HEK293 (cell line): ENCODE results near the gene GUCY1B1.

Source experiments
- CTCF ChIA-PET: fragments of 350-600 bp; formaldehyde crosslinking; extraction: SDS; loops from one replicate; lab custom pipeline; 2021; ENCODE audit warnings: antibody characterized with exemption; lab: Yijun Ruan, JAX
- POLR2A ChIA-PET: fragments of 300-600 bp; formaldehyde crosslinking; extraction: SDS; loops from one replicate; lab custom pipeline; 2020; ENCODE audit warnings: antibody characterized with exemption, inconsistent platforms; lab: Yijun Ruan, JAX
- H3K27ac ChIP-seq: fragments of 200-500 bp; sonication (Bioruptor generic); 2 replicates; pipeline ENCODE4 v1.5.1; 2014; ENCODE audit warnings: low read depth, low read length, control low read depth, inconsistent platforms; ENCODE audit errors: extremely low read depth
- H3K36me3 ChIP-seq, 2 experiments: fragments of 200-500 bp in 1 of 2; sonication (Bioruptor generic) in 1 of 2; 1 replicate in 1 of 2; 2 replicates in 1 of 2; pipeline ENCODE4 v1.5.1; 2014 to 2017; ENCODE audit warnings: inconsistent platforms in 2 of 2, low read length in 2 of 2; ENCODE audit not compliant: control insufficient read depth in 2 of 2, insufficient read depth in 1 of 2
- H3K4me1 ChIP-seq: fragments of 200-500 bp; sonication (Bioruptor generic); 2 replicates; pipeline ENCODE4 v1.5.1; 2014; ENCODE audit warnings: mild to moderate bottlenecking, low read length, inconsistent platforms; ENCODE audit not compliant: control insufficient read depth, insufficient read depth
- H3K4me3 ChIP-seq: 2 replicates; pipeline ENCODE4 v1.5.1; 2011; ENCODE audit warnings: low read depth, mild to moderate bottlenecking, control low read depth, low read length, moderate library complexity
- H3K9me3 ChIP-seq: fragments of 200-500 bp; sonication (Bioruptor generic); 2 replicates; pipeline ENCODE4 v1.5.1; 2014; ENCODE audit warnings: low read depth, low read length, inconsistent platforms; ENCODE audit not compliant: control insufficient read depth, insufficient read depth
- GLI2 ChIP-seq: fragments of 450-650 bp; formaldehyde crosslinking; IDR thresholded peaks from 2 replicates; pipeline ENCODE4; 2017; ENCODE audit warnings: missing biosample characterization, missing genetic modification characterization, low read depth, borderline replicate concordance
- KLF10 ChIP-seq: fragments of 450-650 bp; IDR thresholded peaks from 2 replicates; pipeline ENCODE4 v1.5.1; 2018; ENCODE audit warnings: missing biosample characterization, mild to moderate bottlenecking, missing genetic modification characterization
- KLF7 ChIP-seq: fragments of 450-650 bp; formaldehyde crosslinking; IDR thresholded peaks from 2 replicates; pipeline ENCODE4 v1.5.1; 2016; ENCODE audit warnings: missing biosample characterization, missing genetic modification characterization, borderline replicate concordance
- REPIN1 ChIP-seq: fragments of 450-650 bp; formaldehyde crosslinking; IDR thresholded peaks from 2 replicates; pipeline ENCODE4 v1.5.1; 2017; ENCODE audit warnings: missing biosample characterization, missing genetic modification characterization, low read depth
- TCF7L2 ChIP-seq: IDR thresholded peaks from 2 replicates; pipeline ENCODE4 v1.6.1; 2011; ENCODE audit warnings: low read depth, mild to moderate bottlenecking, inconsistent platforms, low read length, moderate library complexity, borderline replicate concordance
- WT1 ChIP-seq: fragments of 450-650 bp; formaldehyde crosslinking; IDR thresholded peaks from 2 replicates; pipeline ENCODE4 v1.5.1; 2016; ENCODE audit warnings: missing biosample characterization, missing genetic modification characterization
- YY1 ChIP-seq: fragments of 450-650 bp; formaldehyde crosslinking; IDR thresholded peaks from 2 replicates; pipeline ENCODE4 v1.5.1; 2018; ENCODE audit warnings: missing biosample characterization, missing genetic modification characterization
- YY2 ChIP-seq: fragments of 450-650 bp; formaldehyde crosslinking; IDR thresholded peaks from 2 replicates; pipeline ENCODE4 v1.5.1; 2016; ENCODE audit warnings: missing biosample characterization, missing genetic modification characterization
- ZBTB21 ChIP-seq: fragments of 450-650 bp; formaldehyde crosslinking; IDR thresholded peaks from 2 replicates; pipeline ENCODE4 v1.5.1; 2017; ENCODE audit warnings: missing biosample characterization, missing genetic modification characterization
- ZBTB7A ChIP-seq: fragments of 450-650 bp; formaldehyde crosslinking; IDR thresholded peaks from 2 replicates; pipeline ENCODE4 v1.5.1; 2016; ENCODE audit warnings: low read depth, missing biosample characterization, missing genetic modification characterization
- ZFP41 ChIP-seq: fragments of 450-650 bp; formaldehyde crosslinking; IDR thresholded peaks from 2 replicates; pipeline ENCODE4 v1.5.1; 2016; ENCODE audit warnings: missing biosample characterization, missing genetic modification characterization, borderline replicate concordance
- ZNF2 ChIP-seq: fragments of 450-650 bp; formaldehyde crosslinking; IDR thresholded peaks from 2 replicates; pipeline ENCODE4 v1.5.1; 2016; ENCODE audit warnings: missing biosample characterization, missing genetic modification characterization
- ZNF274 ChIP-seq, 2 experiments: fragments of 200-500 bp in 1 of 2; fragments of 450-650 bp in 1 of 2; sonication (Bioruptor generic) in 1 of 2; formaldehyde crosslinking in 1 of 2; IDR thresholded peaks; 2 replicates each; pipeline versions ENCODE4 v1.5.1 to v1.6.1; 2014 to 2016; ENCODE audit warnings: borderline replicate concordance in 1 of 2, inconsistent platforms in 1 of 2, low read length in 1 of 2, missing biosample characterization in 1 of 2, missing genetic modification characterization in 1 of 2
- ZNF366 ChIP-seq: fragments of 450-650 bp; formaldehyde crosslinking; conservative IDR thresholded peaks from 2 replicates; pipeline ENCODE4 v1.5.1; 2016; ENCODE audit warnings: missing biosample characterization, missing genetic modification characterization
- ZNF426 ChIP-seq: fragments of 450-650 bp; formaldehyde crosslinking; IDR thresholded peaks from 2 replicates; pipeline ENCODE4 v1.5.1; 2017; ENCODE audit warnings: missing biosample characterization, missing genetic modification characterization, mild to moderate bottlenecking, inconsistent platforms, moderate library complexity
- ZNF473 ChIP-seq: fragments of 450-650 bp; formaldehyde crosslinking; IDR thresholded peaks from 2 replicates; pipeline ENCODE4 v1.5.1; 2017; ENCODE audit warnings: missing biosample characterization, missing genetic modification characterization
- ZNF510 ChIP-seq: fragments of 450-650 bp; formaldehyde crosslinking; IDR thresholded peaks from 2 replicates; pipeline ENCODE4 v1.5.1; 2018; ENCODE audit warnings: mild to moderate bottlenecking, missing genetic modification characterization, missing biosample characterization; ENCODE audit not compliant: insufficient replicate concordance
- ZNF514 ChIP-seq: fragments of 450-650 bp; formaldehyde crosslinking; IDR thresholded peaks from 2 replicates; pipeline ENCODE4 v1.5.1; 2016; ENCODE audit warnings: missing biosample characterization, missing genetic modification characterization
- ZNF529 ChIP-seq: fragments of 450-650 bp; formaldehyde crosslinking; IDR thresholded peaks from 2 replicates; pipeline ENCODE4 v1.5.1; 2017; ENCODE audit warnings: missing genetic modification characterization, missing biosample characterization; ENCODE audit not compliant: insufficient replicate concordance
- ZNF561 ChIP-seq: fragments of 450-650 bp; IDR thresholded peaks from 2 replicates; pipeline ENCODE4 v1.5.1; 2018; ENCODE audit warnings: missing biosample characterization, missing genetic modification characterization, borderline replicate concordance
- ZNF658 ChIP-seq: fragments of 450-650 bp; formaldehyde crosslinking; IDR thresholded peaks from 2 replicates; pipeline ENCODE4; 2016; ENCODE audit warnings: missing biosample characterization, missing genetic modification characterization
- ZNF701 ChIP-seq: fragments of 450-650 bp; formaldehyde crosslinking; IDR thresholded peaks from 2 replicates; pipeline ENCODE4 v1.5.1; 2016; ENCODE audit warnings: missing biosample characterization, missing genetic modification characterization
- TF ChIP-seq, protein P1 (sequence below): fragments of 450-650 bp; formaldehyde crosslinking; IDR thresholded peaks from 2 replicates; pipeline ENCODE4 v1.5.1; 2016; ENCODE audit warnings: missing biosample characterization, missing genetic modification characterization
- TF ChIP-seq, protein P2 (sequence below): fragments of 450-650 bp; IDR thresholded peaks from 2 replicates; pipeline ENCODE4 v1.5.1; 2018; ENCODE audit warnings: missing biosample characterization, missing genetic modification characterization
- TF ChIP-seq, protein P3 (sequence below): fragments of 450-650 bp; formaldehyde crosslinking; IDR thresholded peaks from 2 replicates; pipeline ENCODE4 v1.5.1; 2016; ENCODE audit warnings: missing biosample characterization, missing genetic modification characterization
- TF ChIP-seq, protein P4 (sequence below): fragments of 450-650 bp; IDR thresholded peaks from 2 replicates; pipeline ENCODE4 v1.5.1; 2018; ENCODE audit warnings: missing biosample characterization, mild to moderate bottlenecking, missing genetic modification characterization

Gene GUCY1B1

DNA sequence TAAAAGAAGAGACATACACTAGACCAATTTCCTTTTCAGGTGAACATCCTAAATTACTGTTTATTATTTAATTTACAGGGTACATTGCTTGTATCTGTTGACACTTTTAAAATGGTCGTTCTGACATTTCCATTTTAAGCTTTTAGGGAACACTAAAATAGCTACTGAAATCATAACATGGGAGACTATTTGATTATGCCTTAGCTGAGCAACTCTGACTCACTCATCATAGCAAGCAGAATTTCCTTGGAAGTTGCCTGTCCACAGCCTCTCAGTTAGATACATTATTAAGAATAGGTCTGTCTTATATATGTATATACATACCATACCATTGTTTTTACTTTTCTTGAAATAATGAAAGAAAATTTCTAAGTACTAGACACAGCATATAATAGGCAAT lies 22.0 kb downstream of the GUCY1B1 start:
- Histone ChIP-seq H3K27ac (no peak overlapping the region), H3K4me3 (no peak overlapping the region), H3K4me1 (no peaks in the 10 kb centered on the region), H3K36me3 (peaks cover 3 to 7% of the 10 kb centered on the region in 2 experiments; a peak in 1 of 3 replicates), H3K9me3 (no peaks in the 10 kb centered on the region)
- TF ChIP-seq ZNF366: no peak
- TF ChIP-seq, protein P1, sequence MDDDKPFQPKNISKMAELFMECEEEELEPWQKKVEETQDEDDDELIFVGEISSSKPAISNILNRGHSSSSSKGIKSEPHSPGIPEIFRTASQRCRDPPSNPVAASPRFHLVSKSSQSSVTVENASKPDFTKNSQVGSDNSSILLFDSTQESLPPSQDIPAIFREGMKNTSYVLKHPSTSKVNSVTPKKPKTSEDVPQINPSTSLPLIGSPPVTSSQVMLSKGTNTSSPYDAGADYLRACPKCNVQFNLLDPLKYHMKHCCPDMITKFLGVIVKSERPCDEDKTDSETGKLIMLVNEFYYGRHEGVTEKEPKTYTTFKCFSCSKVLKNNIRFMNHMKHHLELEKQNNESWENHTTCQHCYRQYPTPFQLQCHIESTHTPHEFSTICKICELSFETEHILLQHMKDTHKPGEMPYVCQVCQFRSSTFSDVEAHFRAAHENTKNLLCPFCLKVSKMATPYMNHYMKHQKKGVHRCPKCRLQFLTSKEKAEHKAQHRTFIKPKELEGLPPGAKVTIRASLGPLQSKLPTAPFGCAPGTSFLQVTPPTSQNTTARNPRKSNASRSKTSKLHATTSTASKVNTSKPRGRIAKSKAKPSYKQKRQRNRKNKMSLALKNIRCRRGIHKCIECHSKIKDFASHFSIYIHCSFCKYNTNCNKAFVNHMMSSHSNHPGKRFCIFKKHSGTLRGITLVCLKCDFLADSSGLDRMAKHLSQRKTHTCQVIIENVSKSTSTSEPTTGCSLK (tag by site-specific recombination): no peak
- TF ChIP-seq WT1 (tag by site-specific recombination): no peak
- no peak for TF ChIP-seq ZBTB21 (tag by site-specific recombination)
- TF ChIP-seq ZNF514: no peak
- no peak for TF ChIP-seq TCF7L2
- TF ChIP-seq, protein P2, sequence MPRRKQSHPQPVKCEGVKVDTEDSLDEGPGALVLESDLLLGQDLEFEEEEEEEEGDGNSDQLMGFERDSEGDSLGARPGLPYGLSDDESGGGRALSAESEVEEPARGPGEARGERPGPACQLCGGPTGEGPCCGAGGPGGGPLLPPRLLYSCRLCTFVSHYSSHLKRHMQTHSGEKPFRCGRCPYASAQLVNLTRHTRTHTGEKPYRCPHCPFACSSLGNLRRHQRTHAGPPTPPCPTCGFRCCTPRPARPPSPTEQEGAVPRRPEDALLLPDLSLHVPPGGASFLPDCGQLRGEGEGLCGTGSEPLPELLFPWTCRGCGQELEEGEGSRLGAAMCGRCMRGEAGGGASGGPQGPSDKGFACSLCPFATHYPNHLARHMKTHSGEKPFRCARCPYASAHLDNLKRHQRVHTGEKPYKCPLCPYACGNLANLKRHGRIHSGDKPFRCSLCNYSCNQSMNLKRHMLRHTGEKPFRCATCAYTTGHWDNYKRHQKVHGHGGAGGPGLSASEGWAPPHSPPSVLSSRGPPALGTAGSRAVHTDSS: no peak
- TF ChIP-seq, protein P3, sequence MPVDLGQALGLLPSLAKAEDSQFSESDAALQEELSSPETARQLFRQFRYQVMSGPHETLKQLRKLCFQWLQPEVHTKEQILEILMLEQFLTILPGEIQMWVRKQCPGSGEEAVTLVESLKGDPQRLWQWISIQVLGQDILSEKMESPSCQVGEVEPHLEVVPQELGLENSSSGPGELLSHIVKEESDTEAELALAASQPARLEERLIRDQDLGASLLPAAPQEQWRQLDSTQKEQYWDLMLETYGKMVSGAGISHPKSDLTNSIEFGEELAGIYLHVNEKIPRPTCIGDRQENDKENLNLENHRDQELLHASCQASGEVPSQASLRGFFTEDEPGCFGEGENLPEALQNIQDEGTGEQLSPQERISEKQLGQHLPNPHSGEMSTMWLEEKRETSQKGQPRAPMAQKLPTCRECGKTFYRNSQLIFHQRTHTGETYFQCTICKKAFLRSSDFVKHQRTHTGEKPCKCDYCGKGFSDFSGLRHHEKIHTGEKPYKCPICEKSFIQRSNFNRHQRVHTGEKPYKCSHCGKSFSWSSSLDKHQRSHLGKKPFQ (tag by site-specific recombination): no peak
- TF ChIP-seq, protein P4, sequence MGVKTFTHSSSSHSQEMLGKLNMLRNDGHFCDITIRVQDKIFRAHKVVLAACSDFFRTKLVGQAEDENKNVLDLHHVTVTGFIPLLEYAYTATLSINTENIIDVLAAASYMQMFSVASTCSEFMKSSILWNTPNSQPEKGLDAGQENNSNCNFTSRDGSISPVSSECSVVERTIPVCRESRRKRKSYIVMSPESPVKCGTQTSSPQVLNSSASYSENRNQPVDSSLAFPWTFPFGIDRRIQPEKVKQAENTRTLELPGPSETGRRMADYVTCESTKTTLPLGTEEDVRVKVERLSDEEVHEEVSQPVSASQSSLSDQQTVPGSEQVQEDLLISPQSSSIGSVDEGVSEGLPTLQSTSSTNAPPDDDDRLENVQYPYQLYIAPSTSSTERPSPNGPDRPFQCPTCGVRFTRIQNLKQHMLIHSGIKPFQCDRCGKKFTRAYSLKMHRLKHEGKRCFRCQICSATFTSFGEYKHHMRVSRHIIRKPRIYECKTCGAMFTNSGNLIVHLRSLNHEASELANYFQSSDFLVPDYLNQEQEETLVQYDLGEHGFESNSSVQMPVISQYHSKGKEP (tag by site-specific recombination): no peak
- TF ChIP-seq REPIN1 (tag by site-specific recombination): no peak
- POLR2A ChIA-PET: no interaction called here
- CTCF ChIA-PET: interaction anchor here (0.5 to 1.3 kb wide), 3 partner anchors 11 to 122 kb away, joined by 3 to 4 read pairs (median 3); no protein-coding TSS in a partner anchor

DNA sequence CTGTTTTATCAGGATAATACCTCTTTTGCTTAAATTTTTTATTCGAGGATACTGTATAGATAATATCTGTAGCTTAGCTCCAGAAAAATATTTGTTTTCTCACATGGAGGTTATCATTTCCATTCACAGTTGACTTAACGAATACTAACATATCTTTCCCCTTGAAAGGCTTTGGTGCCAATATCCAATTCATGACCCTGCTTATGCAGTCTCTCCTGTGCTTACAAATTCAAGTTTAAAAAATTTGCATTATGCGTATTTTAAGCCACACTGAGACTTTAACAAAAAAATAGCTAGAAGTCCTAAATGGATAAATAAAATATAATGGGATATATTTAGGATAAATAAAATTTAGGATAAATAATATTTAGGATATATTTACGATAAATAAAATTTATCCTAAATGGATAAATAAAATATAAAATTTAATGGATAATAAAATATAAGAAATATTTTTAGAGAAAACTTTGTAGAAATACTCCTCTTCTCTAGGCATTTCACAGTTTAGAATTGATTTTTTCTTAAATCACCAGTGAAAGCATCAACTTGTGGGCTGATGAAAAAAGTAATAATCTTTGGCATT lies 22.5 kb downstream of the GUCY1B1 start:
- Histone ChIP-seq H3K36me3 (peaks cover 3 to 7% of the 10 kb centered on the region in 2 experiments; a peak in 1 of 3 replicates), H3K27ac (no peak overlapping the region), H3K9me3 (no peaks in the 10 kb centered on the region), H3K4me1 (no peaks in the 10 kb centered on the region), H3K4me3 (no peak overlapping the region)
- ChIA-PET CTCF (interaction anchor here (0.5 to 1.3 kb wide), 2 partner anchors 11 to 122 kb away, joined by 3 to 4 read pairs; no protein-coding TSS in a partner anchor), POLR2A (no interaction called here)
- TF ChIP-seq YY1 (tag by site-specific recombination) (no peak), ZNF274 (IDR thresholded peaks at IDR 0.05; ENCODE audit: low read length) (no peak), ZNF274 (tag by site-specific recombination; IDR thresholded peaks at IDR 0.05; ENCODE audit: borderline replicate concordance) (no peak), ZNF473 (tag by site-specific recombination) (no peak), KLF7 (tag by site-specific recombination) (no peak), ZFP41 (tag by site-specific recombination) (no peak), ZBTB7A (tag by site-specific recombination) (no peak), ZNF426 (no peak), YY2 (tag by site-specific recombination) (no peak), ZNF658 (tag by site-specific recombination) (no peak), ZNF2 (tag by site-specific recombination) (no peak), GLI2 (tag by site-specific recombination) (no peak), ZNF510 (tag by site-specific recombination) (no peak), ZNF701 (tag by site-specific recombination) (no peak), KLF10 (tag by site-specific recombination) (no peak), ZNF561 (no peak), ZNF529 (tag by site-specific recombination) (no peak)
- TF ChIP-seq, protein P2: no peak
